Peyer's patch (tissue), 4 donors: Measurements from ENCODE around the gene ARID5A.

Experiments
- CTCF ChIP-seq, 6 experiments: fragments of 450-650 bp in 4 of 6; fragments of 200-600 bp in 2 of 6; sonication (generic) in 1 of 6; IDR thresholded peaks; one replicate each; pipeline ENCODE4 v1.5.1; 2017 to 2019; ENCODE audit warnings: antibody characterized with exemption in 6 of 6, mild to moderate bottlenecking in 3 of 6, moderate library complexity in 1 of 6
- POLR2A ChIP-seq, 2 donors: fragments of 450-650 bp; IDR thresholded peaks; one replicate each; pipeline ENCODE4 v1.5.1; 2017; ENCODE audit warnings: antibody characterized with exemption in 2 of 2, mild to moderate bottlenecking in 2 of 2, moderate library complexity in 2 of 2

DNA sequence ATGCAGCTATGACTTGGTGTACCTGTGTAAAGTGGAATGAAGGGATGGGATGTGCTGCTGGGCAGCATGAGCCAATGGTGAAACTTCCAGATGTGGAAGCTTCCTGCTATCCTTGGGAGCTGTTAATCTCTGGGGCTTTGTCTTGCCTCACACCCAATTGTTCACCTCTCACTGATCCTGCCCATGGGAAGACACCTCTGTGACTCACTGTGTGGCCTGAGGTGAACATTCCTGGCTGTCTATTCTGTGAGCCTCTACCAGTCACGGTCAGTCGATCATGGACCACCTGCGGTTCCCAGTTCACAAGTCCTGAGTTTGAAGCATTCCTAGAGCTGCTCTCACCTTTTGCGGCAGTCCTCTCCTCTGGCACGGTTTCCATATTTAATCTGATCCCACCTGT lies 43.5 kb upstream of the ARID5A start:
- TF ChIP-seq CTCF (IDR thresholded peaks at IDR 0.05) (no peak), POLR2A (IDR thresholded peaks at IDR 0.05) (no peak)
